T-helper 2 cell (primary cell): ENCODE data around the gene C1QTNF9B.
"Not testable (repeated sequence)": the region's sequence is repeated elsewhere in the genome, so short reads cannot be mapped to it uniquely, and the experiment has no call there.

Experiments
- DNase-seq, 5 experiments: peaks; one replicate each; pipeline versions ENCODE4 v3.0.0 to v3.0.0-alpha.2; 2012 to 2022
- total RNA-seq, 2 donors: gene quantifications; one replicate each; lab custom pipeline; 2026; lab: John Stamatoyannopoulos, UW

The C1QTNF9B gene
- total RNA-seq = 0 reads per million in 2 donors

DNA sequence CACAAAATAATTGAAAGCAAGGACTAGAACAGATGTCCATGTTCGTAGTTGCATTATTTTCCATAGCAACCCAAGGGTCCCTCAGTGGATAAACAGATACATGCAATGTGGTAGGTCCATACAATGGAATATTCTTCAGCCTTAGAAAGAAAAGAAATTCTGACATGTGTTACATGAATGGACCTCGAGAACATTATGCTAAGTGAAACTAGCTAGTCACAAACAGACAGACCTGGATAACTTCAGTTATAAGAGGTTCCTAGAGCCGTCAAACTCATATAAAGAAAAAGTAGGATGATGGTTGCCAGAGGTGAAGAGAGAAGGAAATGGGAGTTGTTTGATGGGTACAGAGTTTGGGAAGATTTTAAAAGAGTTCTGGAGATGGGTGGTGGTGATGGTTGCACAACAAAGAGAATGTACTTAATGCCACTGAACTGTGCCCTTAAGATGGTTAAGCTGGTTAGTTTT lies at the start of gene C1QTNF9B:
C1QTNF9B (minus strand) TSS at position 51 of the 468 bp plus-strand sequence.
- not testable (repeated sequence) for DNase-seq

DNA sequence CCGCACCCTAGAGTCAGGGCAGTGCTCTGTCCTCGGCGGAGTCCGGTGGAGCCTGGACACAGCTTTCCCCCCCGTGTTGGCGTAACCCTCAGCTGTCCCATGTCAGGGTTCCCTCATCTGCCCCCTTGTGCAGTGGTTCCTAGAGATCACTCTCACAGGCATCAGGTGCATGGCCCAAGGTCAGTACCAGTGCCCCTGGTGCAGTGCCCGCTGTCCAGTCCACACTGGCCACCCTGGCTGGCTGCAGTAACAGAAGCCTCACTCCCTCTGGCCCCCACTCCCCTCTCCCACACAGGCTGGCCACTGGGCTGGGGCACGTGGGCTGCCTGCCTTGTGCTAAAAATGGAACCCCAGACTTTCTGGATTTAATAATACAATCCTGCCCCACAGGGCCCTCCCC lies 49.6 kb upstream of the C1QTNF9B start:
- DNase-seq = no peak

DNA sequence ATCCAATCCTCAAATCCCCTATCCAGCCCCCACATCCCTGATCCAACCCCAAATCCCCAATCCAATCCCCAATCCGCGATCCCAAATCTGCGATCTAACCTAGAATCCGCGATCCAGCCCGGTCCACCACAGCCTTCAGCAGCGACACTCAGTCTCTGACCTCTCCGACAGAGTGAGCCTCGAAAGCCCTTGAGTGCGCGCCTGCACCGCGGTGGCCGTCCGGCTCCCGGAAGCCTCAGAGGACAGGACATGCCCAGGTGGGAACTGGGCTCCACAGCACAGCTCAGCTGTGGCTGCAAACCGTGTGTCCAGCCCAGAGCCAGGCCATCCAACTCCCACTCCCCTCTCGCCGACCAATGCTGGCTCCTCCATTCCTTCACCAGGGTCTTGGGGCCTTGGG lies 48.8 kb upstream of the C1QTNF9B start:
- no peak for DNase-seq

DNA sequence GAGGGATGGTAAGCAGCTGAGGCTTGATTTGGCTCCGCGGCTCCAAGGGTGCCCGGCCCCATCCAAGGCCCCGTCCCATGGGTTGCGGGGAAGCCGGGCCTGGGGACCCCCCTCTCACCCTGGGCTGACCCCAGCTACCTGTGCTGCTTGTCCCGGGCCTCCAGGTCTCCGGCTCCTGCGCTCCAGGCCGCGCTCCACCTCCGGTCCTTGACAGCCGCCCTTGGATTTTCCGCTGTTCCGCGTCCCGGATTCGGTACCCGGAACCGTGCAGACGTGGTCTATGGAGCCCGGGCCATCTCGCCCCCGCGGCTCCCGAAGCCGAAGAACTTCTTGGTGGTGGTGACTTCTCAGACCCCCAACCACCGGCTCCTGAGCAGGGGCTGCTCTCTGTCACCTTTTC lies 48.3 kb upstream of the C1QTNF9B start:
- DNase-seq = no peak

DNA sequence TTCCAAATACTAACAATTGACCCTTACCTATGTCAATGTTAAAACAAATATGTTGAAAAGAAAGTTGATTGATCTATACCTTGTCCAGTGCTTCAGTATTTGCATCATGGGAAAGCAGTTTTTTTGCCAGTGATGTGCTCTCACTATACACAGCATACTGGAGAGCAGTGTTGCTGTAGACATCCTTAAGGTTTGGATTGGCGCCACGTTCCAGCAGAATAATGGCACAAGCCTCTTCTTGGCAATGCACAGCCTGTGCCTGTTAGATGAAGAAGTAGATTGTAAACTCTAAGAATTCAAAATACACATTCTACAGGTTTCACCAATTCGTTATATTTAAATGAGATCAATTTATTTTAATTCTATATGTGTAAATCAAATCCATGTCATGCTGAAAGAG lies 43.9 kb upstream of the C1QTNF9B start:
- no peak for DNase-seq

DNA sequence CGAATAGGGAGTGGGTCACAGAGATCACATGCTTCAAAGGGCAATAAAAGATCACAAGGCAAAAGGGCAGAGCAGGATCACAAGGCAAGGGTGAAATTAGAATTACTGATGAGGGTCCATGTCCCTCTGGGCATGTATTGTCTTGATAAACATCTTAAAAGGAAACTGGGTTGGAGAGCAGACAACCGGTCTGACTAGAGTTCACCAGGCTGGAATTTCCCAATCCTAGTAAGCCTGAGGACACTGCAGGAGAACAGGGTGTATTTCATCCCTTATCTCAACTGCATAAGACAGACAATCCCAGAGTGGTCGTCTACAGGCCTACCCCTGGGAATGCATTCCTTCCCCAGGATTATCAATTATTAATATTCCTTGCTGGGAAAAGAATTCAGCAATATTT lies 42.4 kb upstream of the C1QTNF9B start:
- DNase-seq = not testable (repeated sequence)

DNA sequence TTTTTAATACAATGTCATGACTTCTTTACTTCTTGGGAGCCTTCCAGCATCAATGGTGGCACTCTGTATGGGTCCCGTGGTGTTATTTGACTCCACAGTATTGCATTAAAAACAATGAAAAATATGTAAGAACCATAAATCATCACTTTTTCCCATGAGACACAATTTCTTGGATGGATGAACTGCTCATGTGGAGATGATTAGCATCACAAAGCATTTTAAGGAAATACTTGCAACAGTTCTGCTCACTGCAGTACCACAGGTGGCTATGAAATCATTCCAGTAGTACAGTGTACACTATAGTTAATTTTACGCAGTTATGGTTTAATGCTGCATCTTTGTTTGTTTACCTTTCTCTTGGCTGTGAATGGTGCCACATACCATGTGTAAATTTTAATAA lies 37.2 kb upstream of the C1QTNF9B start:
- DNase-seq = no peak

DNA sequence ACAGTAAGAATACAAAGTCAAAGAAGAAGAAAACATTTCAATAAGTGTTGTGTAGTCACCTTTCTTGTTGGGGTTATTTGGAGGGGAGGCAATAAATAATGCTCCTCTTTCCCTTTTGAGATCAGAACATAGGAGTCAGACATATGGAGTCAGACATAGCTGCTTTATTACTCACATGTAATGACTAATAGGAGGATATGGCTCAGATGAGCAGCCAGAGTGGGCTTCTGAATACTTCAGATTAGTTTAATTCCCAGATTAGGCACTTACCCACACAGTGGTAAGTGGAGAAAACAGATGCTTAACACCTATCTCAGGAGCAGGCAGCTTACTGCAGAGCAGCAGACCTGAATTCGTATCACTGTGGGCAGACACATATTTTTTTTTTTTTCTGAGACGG lies 31.7 kb upstream of the C1QTNF9B start:
- DNase-seq = no peak

DNA sequence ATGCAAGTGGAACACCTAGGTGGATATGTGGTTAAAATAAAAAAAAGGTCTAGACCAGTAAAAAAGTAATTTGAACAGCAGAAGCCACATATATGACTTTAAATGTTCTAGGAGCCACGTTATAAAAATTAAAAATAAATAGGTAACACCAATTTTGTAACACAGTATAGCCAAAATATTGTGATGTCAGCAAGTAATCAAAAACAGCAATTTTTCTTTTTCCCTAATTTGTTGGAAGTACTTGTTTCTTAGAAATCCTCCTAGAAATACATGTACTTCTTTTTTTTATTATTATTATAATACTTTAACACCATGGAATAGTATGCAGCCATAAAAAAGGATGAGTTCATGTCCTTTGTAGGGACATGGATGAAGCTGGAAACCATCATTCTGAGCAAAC lies 25.7 kb upstream of the C1QTNF9B start:
- no peak for DNase-seq

DNA sequence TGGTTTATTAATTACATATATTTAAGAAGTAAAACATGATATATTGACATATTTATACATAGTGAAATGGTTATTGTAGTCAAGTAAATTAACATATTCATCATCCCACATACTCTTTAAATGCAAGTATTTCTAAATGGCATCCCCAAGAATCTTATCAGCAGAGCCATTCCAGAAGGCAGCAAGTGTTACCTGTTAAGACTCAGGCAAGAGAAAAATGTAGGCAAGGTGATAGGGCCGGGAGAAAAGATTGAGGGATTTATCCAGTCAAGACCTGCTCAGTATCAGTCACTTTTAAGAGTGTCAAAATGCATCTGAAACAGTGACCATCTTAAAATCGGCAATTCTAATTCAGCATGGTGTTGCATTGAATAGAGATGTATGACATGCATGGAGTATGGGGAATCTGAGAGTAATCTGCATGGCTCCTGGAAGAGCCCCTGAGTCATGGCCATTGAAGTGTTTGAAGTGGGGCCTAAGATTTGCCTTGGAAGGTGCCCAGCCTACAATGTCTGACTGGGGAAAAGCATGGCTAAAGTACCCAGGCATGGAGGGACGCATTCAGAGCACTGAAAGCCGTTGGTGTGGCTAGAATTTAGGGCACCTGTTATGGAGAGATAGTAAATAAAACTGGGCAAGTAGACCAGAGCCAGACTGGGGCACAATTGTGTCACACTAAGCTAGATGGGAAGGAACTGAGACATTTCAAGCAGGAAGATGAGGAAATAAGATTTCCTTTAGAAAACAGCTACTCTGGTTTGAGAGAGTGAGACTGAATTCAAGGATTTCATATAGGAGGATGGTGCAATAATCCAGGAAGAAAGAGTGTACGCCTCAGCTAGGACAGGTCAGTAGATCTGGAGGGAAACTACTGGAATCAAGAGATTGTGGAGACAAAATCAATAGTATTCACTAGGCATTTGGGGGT lies 25.0 kb upstream of the C1QTNF9B start:
- DNase-seq = no peak

DNA sequence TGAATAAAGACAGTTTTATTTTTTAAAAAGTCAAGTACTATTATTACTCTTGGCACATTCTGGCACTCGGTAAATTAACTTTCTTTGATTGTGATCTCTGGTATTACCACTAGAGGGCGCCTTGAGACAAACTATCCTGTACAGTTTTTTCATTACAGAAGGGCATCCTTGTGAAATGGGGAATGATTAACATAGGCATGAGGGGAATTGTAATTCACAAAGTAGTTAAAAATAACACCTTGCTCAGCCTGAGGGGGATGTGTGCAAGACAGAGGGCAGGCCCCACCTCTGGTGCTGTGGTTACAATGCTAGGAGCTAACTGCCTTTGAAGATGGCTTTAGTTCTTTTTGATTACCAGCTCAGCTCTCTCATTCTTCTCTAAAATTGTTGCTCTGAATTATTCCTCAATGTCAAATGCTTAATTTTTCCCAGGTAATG lies 24.2 kb upstream of the C1QTNF9B start:
- peak in 1 of 5 experiments; percentile 47 for DNase-seq

DNA sequence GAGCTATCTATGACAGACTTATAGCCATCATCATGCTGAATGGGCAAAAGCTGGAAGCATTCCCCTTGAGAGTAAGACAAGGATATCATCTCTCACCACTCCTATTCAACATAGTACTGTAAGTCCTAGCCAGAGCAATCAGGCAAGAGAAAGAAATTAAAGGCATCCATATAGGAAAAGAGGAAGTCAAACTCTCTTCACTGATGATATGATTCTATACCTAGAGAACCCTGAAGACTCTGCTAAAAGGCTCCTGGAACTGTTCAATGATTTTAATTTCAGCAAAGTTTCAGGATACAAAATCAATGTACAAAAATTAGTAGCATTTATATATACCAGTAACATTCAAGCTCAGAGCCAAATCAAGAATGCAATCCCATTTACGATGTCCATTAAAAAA lies 21.7 kb upstream of the C1QTNF9B start:
- no peak for DNase-seq

DNA sequence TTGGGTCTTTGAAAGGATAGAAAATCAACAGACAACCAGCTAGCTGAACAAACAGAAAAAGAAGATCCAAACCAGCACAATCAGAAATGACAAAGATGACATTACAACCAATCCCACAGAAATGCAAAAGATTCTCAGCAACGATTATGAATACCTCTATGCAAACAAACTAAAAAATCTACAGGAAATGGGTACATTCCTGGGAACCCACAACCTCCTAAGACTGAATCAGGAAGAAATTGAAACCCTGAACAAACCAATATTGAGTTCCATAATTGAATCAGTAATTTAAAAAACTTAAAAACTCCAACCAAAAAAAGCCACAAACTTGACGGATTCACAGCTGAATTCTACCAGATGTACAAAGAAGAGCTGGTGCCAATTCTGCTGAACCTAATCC lies 20.9 kb upstream of the C1QTNF9B start:
- no peak for DNase-seq

DNA sequence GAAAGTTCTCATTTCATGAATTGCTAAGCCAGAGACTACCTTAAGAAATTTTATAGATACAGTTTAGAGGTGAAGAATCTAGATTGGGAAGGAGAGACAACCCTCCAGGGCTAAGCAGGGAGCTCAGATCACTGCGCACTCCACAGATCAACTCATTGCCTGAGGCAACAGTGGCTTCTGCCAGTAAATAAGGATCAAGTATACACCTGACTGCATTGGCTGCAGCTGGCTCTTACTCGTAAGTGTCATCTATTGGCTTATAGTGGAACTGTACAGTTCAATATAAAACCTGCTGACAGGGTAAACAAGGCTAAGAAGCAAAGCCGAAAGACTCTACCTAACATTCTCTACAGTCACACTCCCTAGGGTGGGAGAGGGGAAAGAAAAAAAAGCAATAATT lies 18.0 kb upstream of the C1QTNF9B start:
- DNase-seq = no peak

DNA sequence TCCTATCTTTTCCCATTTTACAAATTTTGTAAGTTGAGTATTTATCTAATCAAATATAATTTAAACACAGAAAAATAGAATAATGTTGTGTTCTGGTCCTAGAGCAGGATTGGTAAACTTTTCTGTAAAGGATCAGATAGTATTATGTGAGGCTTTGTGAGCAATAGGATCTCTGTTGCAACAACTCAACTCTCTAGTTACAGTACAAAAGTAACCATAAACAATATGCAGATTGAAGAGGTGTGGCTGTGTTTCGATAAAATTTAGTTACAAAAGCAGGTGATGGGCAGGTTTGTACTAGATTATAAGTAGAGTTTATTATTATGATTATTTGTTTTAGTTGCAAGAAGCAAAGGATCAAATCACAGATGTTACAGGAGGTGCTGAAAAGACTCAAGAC lies 15.2 kb upstream of the C1QTNF9B start:
- DNase-seq = no peak

DNA sequence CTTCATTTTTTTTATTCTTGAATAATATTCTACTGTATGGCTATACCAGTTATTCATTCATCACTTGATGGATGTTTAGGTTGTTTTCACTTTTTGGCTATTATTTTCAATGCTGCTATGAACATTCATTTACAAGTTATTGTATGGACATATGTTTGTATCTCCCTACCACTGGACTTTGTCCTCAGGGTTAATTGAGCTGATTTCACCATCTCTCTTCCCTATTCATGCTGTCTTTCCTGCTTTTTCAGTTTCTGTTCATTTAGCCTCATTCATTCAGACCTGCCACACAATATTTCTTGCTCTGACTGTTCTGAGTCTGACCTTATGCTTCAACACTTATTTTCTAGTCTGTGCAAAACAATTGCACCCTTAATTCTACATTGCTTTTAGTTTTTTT lies 12.3 kb upstream of the C1QTNF9B start:
- no peak for DNase-seq

DNA sequence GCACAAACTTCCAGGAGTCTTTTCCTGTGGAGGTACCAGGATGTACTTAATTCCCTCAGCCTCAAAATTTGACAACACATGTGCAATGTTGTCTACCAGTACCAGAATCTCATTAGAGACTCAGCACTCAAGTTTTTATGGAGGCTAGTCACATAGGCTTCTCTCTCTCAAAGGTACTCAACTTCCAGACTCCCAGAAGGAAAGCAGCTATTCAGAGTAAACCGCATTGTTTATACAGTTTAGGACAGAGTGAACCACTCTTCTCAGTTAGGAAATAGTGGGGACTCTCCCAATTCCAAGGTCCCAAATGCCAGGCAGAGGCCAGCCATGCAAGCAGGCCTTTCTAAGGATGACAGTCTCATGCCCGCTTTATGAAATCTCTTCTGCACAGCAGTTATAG lies 8.5 kb upstream of the C1QTNF9B start:
- DNase-seq = no peak

DNA sequence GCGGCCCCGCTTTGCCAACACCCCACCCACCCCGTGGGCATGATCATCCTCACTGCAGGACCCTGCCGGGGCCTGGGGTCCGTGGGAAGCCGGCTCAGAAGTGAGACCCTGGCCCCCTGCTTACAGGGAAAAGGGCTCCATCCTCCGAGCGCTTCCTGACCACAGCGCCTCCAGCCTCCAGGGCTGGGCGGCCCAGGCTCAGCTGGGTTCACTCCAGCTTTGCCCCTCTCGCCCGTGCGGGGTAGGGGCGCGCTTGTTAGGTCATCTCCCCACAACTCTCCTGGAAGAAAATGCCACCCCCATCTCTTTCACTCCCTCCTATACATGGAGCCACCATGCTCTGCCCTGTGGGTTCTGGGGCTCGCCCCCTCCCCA lies 6.6 kb upstream of the C1QTNF9B start:
- DNase-seq = no peak

DNA sequence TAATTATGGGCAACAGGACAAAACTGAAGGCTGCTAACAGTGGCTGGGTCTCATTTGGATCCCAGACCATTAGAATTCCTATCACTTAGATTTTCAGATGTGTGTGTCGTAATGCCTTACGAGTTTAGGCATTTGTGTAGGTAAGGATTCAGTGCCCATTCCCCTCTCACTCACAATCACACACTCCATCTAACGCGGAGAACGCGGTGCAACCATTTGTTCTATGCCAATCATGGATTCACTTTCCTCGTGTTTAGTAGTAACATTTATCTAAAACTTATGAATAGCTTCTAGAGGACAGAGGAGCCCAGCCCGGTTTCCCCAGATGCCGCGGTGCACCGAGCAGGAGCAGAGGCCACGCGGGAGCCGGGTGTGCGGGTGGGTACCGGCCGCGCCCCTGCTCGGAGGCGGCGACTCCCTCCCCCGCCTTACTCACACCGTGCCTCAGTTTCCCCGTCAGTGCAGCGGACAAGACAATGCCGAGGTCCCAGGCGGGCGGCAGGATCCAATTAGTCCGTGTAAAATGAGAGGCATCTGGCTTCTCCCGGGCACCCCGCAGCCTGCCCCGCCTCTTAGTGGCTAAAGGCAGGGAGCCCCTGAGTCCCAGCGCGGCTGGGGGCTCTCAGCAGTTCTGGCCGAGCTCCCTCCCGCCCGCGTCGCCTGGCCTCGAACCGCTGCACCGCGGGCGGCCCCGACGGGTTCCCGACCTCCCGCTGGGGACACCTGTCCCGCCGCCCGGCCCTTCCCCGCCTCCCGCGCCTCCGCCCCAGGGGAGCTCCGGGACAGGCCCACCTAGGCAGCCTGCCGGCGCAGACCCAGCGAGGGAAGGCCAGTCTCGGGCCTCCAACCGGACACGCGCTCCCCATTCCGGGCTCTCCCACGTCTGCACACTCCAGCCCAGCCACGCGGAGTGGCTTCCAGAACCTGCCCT lies 5.9 kb upstream of the C1QTNF9B start:
- DNase-seq = no peak

DNA sequence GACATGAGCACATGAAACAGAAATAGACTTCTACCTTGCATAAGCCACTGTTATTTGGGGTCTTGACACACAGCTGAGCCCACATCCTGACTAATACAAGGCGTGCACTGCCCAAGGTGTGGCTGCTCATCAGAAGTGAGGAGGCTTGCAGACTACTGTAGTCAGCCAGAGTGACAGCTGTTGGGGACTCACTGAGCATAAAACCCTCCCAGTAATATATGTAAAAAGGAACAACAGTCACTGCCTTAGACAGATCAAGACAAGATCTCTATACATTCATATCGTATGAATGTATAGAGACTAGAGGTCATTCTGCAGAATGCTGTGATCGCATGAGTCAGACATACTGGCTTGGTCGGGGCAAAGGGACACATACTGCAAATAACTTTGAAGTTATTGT lies 4.1 kb upstream of the C1QTNF9B start:
- peak in 1 of 5 experiments; percentile 23 for DNase-seq

DNA sequence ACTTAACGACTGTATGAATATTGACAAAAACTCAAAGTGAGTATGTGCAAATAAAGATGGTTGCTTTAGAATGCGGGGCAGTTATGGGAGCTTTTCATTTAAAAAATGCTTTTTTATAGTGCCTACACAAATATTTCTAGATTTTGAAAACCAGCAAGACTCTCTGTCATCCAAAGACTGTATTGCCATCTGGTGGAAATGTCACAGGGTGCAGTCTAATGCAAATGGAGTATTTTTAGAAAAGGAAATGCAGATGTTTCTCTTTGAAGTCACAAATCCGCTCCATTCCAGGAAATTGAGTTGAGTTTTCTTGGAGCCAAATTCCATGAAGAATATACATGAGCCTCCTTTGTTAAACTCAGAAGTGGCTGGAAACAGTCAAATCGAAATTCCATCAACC lies 2.3 kb upstream of the C1QTNF9B start:
- peak in 2 of 5 experiments; percentile 27 to 36 for DNase-seq

DNA sequence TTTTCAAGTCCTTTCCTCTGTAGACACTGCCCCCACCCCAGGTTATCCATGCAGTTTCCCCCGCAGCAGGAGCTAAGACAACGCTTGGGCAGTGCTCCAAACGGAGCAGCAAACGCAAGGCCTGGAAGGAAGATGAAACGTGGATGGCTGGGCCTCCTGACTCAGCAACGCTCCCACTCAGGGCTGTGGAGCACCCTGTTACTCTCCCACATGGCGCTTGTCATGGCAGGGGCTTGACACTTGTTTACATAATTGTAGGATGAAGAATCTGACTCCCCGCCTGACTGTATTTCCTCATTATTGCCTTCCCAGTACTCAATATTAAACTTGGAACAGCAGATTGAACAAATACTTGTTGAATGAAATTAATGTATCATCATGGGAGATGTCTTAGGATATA lies 799 bp upstream of the C1QTNF9B start:
- no peak for DNase-seq

DNA sequence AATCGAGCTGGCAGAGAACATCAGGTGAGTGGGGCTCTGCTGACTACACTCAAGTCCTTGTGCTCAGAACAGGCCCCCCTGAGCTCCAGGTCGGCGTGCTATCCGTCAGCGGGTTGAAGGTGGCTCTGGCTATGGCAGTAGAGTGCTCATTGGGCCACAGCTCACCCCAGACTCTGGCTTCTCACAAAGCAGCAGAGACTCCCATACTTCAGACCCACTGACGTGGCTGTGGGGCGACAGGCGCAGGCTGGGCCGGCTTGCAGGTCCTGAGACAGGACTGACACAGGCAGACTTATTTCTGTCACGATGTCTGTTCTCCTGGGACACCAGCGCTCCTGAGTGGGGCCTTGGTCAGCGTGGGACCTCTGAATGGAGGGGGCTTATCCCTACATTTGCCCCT lies 2.6 kb downstream of the C1QTNF9B start:
- not testable (repeated sequence) for DNase-seq
